ENCODE results near the gene CFAP45. TPM values are rescaled to one million over a fixed set of nuclear protein-coding genes. Genes with fewer than 3 reads are reported as not detected.

CFAP45 gene
- total RNA-seq, 1 donor from 2014 or later = 1.8 TPM

- CTCF ChIA-PET = interaction anchor here (0.6 to 1.9 kb wide), 2 partner anchors 39 to 41 kb away, joined by 3 to 13 read pairs; no protein-coding TSS in a partner anchor
- intact Hi-C loops (cut with micrococcal nuclease) = loop anchor here (5.0 kb wide), 1 partner anchor 41 kb away; no protein-coding TSS in a partner anchor
Measured at GRCh38 chr1:159851407-159851806, 48.6 kb downstream of the CFAP45 start.

GRCh38 chr1:159849626-159850366 is 50.2 kb downstream of the CFAP45 start:
- TF ChIP-seq CTCF (IDR thresholded peaks at IDR 0.05) = no peak
- Mint-ChIP-seq H3K36me3 (ENCODE audit: low read depth) (no peaks in the 10 kb centered on the region), H3K27me3 (peaks cover 18% of the 10 kb centered on the region), H3K4me3 (no peak overlapping the region), H3K4me1 (peaks cover 8% of the 10 kb centered on the region), H3K9me3 (no peaks in the 10 kb centered on the region), H3K27ac (no peak overlapping the region)
- intact Hi-C loops (cut with micrococcal nuclease) = loop anchor here (5.0 kb wide), 1 partner anchor 43 kb away; no protein-coding TSS in a partner anchor
- ATAC-seq (ENCODE audit: low read depth) (no peak), DNase-seq (no peak)
- ChIA-PET CTCF (interaction anchor here (0.7 to 1.9 kb wide), 2 partner anchors 20 to 40 kb away, joined by 3 to 13 read pairs; no protein-coding TSS in a partner anchor), POLR2A (no interaction called here)

More at GRCh38 chr1:159851407-159851806, 48.6 kb downstream of the CFAP45 start:
- H3K36me3 Mint-ChIP-seq (ENCODE audit: low read depth) = no peaks in the 10 kb centered on the region
- no peak overlapping the region for H3K27ac Mint-ChIP-seq
- H3K4me3 Mint-ChIP-seq = no peak overlapping the region
- DNase-seq = no peak
- no peak for TF ChIP-seq CTCF (IDR thresholded peaks at IDR 0.05)
- H3K9me3 Mint-ChIP-seq = no peaks in the 10 kb centered on the region
- POLR2A ChIA-PET = no interaction called here
- H3K4me1 Mint-ChIP-seq = peaks cover 12% of the 10 kb centered on the region
- H3K27me3 Mint-ChIP-seq = peaks cover 17% of the 10 kb centered on the region
- no peak for ATAC-seq (ENCODE audit: low read depth)

GRCh38 chr1:159848326-159848725 is 51.6 kb downstream of the CFAP45 start:
- no peak overlapping the region for H3K27ac Mint-ChIP-seq
- H3K9me3 Mint-ChIP-seq = no peaks in the 10 kb centered on the region
- no peak for DNase-seq
- peaks cover 31% of the 10 kb centered on the region for H3K27me3 Mint-ChIP-seq
- POLR2A ChIA-PET = no interaction called here
- no peak for ATAC-seq (ENCODE audit: low read depth)
- intact Hi-C loops (cut with micrococcal nuclease) = no loop called here
- TF ChIP-seq CTCF (IDR thresholded peaks at IDR 0.05) = no peak
- CTCF ChIA-PET = no interaction called here
- no peaks in the 10 kb centered on the region for H3K4me1 Mint-ChIP-seq
- H3K4me3 Mint-ChIP-seq = no peak overlapping the region
- H3K36me3 Mint-ChIP-seq (ENCODE audit: low read depth) = no peaks in the 10 kb centered on the region

- DNase-seq (no peak), ATAC-seq (ENCODE audit: low read depth) (no peak)
- intact Hi-C loops (cut with micrococcal nuclease) = no loop called here
- Mint-ChIP-seq H3K27ac (no peak overlapping the region), H3K27me3 (peaks cover 31% of the 10 kb centered on the region), H3K36me3 (ENCODE audit: low read depth) (no peaks in the 10 kb centered on the region), H3K9me3 (no peaks in the 10 kb centered on the region), H3K4me1 (no peaks in the 10 kb centered on the region), H3K4me3 (no peak overlapping the region)
- TF ChIP-seq CTCF (IDR thresholded peaks at IDR 0.05) = no peak
- POLR2A ChIA-PET = no interaction called here
- CTCF ChIA-PET = no interaction called here
Measured at GRCh38 chr1:159847231-159847630, 52.7 kb downstream of the CFAP45 start.

GRCh38 chr1:159845751-159846629 is 54.0 kb downstream of the CFAP45 start:
- no peaks in the 10 kb centered on the region for H3K9me3 Mint-ChIP-seq
- TF ChIP-seq CTCF (IDR thresholded peaks at IDR 0.05) = no peak
- ChIA-PET CTCF (interaction anchor here (0.6 kb wide), 1 partner anchor 66 kb away, joined by 3 read pairs; no protein-coding TSS in a partner anchor), POLR2A (no interaction called here)
- intact Hi-C loops (cut with micrococcal nuclease) = no loop called here
- no peak for DNase-seq
- no peaks in the 10 kb centered on the region for H3K4me1 Mint-ChIP-seq
- no peak for ATAC-seq (ENCODE audit: low read depth)
- H3K4me3 Mint-ChIP-seq = no peak overlapping the region
- no peak overlapping the region for H3K27ac Mint-ChIP-seq
- peaks cover 33% of the 10 kb centered on the region for H3K27me3 Mint-ChIP-seq
- no peaks in the 10 kb centered on the region for H3K36me3 Mint-ChIP-seq (ENCODE audit: low read depth)
